GM18511 (cell line): ENCODE results near the gene LEMD2.

ENCODE experiments used
- ATAC-seq: cut with Tn5 transposase; IDR thresholded peaks from one replicate; pipeline ENCODE4 v1.9.1; 2021; ENCODE audit warnings: mild to moderate bottlenecking, moderate library complexity; ENCODE audit not compliant: unreplicated experiment

LEMD2 gene

DNA sequence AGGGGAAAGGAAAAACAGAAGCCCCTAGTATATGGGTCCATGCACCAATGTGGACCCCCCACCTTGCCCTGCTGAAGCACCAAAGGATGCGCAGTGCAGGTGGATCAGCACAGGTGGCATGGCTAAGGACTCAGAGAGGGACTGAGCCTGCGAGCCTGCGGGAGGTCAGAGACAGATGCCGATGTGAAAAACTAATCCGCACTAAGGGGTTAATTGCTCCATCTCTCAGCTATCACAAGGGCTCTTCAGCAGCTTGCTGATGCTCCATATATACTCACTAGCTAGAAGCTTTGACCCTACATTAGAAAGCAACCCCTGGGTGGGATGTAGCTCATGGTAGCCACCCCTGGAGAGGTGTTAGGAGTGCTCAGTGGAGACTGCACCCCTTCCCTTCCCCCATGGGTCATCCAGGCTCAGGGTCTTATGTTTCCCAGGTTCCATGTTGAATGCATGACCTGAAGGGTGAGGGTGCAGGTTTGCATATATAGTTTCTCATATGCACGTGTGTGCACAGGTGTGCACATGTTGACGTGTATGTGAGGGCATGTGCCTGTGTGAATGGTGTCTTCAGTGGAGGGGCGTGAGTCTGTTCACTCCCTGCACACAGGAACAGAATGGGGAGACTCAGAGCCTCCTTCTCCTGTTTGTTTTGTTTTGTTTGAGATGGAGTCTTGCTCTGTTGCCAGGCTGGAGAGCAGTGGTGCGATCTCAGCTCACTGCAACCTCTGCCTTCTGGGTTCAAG is 28.9 kb downstream of the LEMD2 start:
- no peak for ATAC-seq

- ATAC-seq, result no peak
Observed at GRCh38 chr6:33758815-33759216, 30.1 kb downstream of the LEMD2 start.

- ATAC-seq, result no peak
Observed at GRCh38 chr6:33757906-33758305, 31.0 kb downstream of the LEMD2 start.

DNA sequence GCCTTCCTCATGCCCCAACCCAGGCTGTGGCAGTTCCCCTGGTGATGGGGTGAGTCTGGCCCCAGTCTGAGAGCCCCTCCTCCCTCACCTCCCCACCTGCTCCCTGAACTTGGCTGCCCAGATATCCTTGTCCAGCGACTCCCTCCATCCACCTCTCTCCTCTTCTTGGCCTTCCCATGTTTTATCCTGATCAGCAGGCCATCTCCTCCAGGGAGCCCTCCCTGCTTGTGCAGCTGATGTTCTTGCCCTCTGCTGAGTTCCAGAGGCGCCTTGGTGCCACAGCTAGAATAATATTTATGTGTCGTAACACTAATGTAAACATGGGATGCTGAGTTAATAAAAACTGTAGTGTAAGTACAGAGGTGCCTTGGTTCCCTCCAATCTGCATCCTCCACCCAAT is 31.8 kb downstream of the LEMD2 start:
- no peak for ATAC-seq

GRCh38 chr6:33756211-33756954 is 32.5 kb downstream of the LEMD2 start:
- no peak for ATAC-seq

DNA sequence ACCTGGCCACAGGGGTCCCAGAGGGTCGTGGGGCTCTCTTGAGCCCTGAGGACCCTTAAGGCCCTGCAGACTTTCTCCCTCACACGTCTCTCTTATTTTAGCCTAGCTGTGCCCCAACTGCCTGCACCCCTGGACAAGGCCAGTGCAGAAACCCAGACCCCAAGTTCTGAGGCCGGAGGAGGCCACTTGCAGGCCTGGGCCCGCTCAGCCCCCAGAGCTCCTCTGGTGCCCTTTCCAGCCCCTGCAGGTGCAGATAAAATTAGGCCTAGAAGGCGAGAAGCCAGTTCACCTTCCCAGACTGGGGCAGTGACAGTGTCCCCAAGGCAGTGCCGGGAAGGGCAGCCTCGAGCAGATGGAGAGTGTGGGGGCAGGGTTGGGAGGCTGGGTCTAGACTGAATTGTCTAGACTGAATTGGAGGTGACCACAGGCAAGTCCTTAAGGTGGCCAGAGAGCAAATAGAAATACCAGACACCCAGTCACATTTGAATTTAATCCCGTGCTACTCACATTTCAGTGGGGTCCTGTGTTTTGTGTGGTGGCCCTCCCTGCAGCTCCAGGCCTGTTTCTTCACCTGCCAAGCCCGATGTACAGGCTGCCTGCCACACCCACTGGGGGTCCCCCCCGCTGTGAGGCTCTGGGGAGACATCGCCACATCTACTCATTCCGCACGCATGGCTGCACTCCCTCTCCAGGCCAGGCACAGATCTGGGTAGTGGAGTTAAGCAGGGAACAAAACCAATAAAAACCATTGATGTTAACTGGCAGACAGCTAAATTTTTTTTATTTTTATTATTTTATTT is 33.7 kb downstream of the LEMD2 start:
- ATAC-seq, result no peak

DNA sequence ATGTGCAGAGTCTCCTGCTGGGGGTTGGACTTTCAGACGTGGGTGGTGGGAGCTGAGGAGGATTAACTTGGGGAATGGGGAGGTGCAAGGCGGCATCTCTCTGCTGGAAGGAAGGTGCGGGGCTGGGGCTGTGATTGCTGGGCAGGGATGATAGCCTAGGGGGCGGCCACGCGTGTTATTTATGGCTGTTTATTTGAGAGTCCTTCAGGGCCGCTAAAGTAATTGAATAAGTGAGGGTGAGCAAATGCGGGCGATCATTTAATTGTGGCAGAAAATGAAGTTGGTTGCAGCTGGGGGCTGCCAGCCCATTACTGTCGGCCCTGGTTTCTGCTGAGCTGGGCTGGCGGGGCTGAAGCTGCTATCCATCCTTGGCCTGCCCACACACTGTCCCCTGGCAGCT is 34.7 kb downstream of the LEMD2 start:
- ATAC-seq, result no peak

GRCh38 chr6:33752646-33753015 is 36.3 kb downstream of the LEMD2 start:
- no peak for ATAC-seq

GRCh38 chr6:33751771-33752645 is 36.9 kb downstream of the LEMD2 start:
- ATAC-seq, result no peak

DNA sequence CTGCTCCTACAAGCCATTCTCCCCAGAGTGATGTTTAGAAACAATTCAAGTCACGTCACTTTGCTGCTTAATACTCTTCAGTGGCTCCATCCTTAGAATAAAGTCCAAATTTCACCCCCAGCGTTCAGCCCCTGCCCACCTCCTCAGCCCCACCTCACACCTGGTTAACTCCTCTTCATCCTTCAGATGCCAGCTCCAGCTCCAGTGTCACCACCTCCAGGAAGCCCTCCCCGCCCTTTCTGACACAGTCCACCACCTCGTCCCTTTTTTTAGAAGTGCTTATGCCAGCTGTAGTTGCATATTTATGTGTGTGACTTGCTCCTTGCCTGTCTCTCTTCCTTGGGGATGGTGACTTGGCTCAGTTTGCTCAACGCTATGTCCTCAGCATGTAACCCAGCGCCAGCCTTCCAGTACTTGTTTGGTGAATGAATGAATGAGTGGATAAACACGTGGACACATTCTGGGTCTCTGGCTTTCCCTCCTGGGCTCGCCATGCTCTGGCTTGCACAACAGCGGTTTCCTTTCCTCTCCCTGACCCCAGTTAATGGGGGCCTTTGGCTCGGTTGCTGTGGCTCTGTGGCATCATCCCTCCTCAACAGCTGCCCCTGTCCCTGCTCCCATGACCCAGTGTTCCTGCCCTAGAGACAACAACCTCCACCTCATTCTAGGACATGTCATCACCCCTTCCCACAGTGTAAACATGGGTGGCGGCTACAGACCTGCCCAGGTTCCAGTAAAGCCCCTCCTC is 38.5 kb downstream of the LEMD2 start:
- ATAC-seq, result no peak

GRCh38 chr6:33749401-33749800 is 39.5 kb downstream of the LEMD2 start:
- ATAC-seq, result no peak

DNA sequence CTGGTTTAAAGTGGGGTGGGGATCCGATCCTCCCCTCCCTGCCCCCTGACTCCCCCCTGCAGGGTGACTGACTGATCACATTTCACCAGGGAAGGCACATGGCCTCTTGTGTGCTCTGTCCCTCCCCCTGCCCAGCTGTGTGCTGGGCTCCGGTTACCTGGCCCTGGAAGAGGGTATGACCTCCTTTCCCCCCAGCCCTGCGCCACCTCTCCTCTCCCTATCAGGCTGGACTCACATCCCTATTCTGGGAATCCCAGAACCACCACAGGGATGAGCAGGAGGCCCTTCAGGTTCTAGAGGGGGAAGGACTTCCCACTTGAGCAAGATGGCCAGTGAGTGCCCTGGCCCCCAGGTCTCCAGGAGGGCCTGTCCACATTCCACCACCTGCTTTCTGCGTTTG is 40.1 kb downstream of the LEMD2 start:
- ATAC-seq, result no peak

- ATAC-seq, result no peak
Observed at GRCh38 chr6:33747823-33748222, 41.1 kb downstream of the LEMD2 start.

DNA sequence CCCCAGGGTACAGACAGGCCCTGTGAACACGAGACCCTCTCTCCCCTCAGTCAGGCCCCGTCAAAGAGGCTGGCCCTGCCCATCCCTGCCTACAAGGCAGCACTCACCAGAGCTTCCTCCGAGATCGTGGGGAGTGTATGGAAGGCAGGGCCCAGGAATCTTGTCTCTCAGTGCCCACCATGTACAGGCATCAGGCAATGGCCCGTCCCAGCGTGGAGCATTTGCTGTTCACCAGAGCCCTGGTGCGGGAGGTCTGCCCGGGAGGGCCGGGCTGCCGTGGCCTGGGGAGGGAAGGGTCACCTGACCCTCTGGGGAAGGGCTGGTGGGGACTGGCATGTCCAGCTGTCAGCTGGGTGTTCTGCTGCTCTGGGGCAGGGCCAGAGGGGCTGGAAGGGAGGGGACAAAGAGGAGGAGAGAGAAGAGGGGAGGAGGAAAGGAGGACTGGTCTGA is 42.3 kb downstream of the LEMD2 start, which contains the start of gene IP6K3:
IP6K3 (minus strand) TSS at position 255 of the 450 bp plus-strand sequence. CDS start 11,429 bp downstream, outside the sequence.
- no peak for ATAC-seq

DNA sequence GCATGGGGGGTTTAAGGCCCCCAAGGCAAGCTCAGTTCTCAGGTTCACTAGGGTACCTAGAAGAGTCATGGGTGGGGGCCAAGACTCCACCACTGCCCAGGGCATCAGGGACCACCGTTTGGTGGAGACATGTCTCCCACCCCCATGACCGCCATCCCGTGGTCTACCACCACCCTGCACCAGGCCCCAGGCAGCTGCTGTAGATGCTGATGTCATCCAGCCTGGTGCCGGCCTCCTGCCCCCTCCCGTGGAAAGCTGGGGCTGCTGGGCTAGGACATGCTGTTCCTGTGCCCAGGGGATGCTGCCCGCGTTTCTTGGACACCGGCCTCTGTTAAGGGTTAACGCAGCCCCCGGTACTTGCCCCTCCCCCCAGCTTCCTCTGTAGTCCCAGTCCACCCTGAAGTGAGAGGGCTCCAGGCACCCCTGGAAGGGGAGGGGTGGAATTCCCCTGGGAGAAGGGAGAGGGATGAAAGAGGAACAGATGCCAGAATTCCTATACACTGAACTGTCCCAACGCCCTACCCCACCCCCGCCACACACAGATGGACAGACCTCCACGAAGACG is 42.8 kb downstream of the LEMD2 start:
- no peak for ATAC-seq

DNA sequence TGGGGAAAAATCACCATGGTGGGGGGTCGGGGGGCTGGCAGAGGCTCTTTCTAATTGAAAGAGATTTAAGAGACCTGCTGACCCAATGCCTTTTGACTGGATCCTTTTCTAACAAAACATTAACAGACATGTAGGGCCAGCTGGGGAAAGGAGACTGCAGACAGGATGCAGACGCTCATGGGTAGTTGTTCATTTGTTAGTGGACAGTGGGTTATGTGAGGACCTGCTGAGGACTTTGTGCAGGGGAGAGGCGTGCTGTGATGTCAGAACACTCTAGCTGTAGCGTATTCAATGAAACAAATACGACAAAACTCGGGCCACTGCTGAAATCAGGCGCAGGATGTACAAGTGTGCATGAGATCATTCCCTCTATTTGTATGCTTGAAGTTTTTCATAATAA is 43.4 kb downstream of the LEMD2 start:
- ATAC-seq, result no peak

DNA sequence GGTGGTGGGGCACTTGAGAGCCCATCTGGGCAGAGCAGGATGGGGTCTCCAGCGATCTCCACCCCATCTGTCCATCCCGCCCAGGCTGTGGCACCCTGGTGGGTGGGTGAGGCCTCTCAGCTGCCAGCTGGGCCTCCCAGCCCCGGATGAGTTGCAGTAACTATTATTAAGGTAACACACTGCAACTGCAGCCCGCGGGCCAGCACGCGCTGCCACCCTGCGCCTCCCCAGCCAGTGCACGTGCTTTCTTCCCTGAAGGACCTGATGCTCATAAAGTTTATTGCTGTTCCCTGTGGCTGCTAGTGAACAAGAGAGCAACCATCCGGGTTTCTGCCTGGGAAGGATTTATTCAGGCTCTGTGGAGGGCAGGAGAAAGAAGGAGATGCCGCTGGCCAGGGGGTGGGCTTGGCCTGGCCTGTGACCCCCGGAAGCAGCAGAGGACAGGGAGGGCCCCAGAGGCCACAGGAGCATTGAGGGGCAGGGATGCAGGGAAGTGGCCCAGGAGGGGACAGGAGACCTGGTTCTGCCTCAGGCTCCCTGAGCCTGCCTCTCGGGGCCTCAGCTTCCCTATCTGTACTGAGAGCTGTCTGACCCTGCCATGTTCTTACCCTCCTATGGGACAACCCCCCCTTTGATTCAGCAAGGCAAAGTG is 43.9 kb downstream of the LEMD2 start:
- ATAC-seq, result no peak

DNA sequence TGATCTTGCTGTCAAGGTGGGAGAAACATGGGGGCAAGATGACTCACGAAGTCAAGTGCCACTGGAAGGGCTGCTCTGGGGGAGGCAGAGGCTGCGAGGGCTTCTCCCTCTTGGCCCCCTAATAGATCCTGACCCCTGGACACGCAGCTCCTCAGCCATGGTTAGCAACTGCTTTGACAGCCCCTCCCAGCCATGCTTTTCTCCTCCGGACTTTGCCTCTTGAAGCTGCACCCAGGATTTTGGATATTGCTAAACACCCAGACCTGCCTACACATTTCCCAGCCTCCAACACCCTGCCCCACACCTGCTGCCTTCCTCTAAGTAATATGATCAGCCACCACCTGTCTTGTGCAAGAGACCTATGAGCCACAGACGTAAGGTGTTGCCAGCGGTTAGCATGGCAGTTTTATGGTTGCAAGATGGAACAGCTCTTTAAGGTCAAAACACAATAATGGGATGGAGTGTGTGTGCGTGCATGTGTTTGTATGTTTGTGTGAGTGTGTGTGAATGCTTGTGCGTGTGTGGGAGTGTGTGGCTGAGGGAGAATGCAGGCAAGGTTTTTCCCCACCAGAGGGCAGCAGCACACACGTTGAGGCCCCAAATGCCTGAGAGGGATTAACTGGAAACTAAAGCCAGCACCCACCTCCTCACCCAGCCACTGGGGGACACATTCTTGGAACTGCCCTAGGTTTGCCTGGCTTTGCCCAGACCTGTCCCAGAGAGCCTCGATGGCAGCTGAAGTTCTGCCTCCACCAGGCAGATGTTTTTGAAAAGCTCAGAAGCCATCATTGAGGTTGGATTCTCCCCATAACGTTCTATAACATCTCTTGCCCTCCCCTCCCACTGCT is 44.7 kb downstream of the LEMD2 start:
- ATAC-seq, result no peak
